HFFc6 (cell line): Measurements from ENCODE around the gene ADCY9. TPM values are rescaled to one million over a fixed set of nuclear protein-coding genes. Genes with fewer than 3 reads are reported as not detected.

Source experiments
- DNase-seq: peaks from one replicate; pipeline ENCODE4 v3.0.0-alpha.2; 2018
- H3K27ac Mint-ChIP-seq: 2 replicates; pipeline ENCODE4 v1.8.0; 2020; ENCODE audit warnings: mild to moderate bottlenecking, mixed read lengths
- H3K27me3 Mint-ChIP-seq: 2 replicates; pipeline ENCODE4 v1.8.0; 2021; ENCODE audit warnings: mild to moderate bottlenecking, moderate library complexity, mixed read lengths; ENCODE audit not compliant: insufficient read depth
- H3K36me3 Mint-ChIP-seq: 2 replicates; pipeline ENCODE4 v1.8.0; 2021; ENCODE audit warnings: low read depth, mixed read lengths
- H3K4me1 Mint-ChIP-seq: 2 replicates; pipeline ENCODE4 v1.8.0; 2020; ENCODE audit warnings: low read depth, mixed read lengths
- H3K4me3 Mint-ChIP-seq: 2 replicates; pipeline ENCODE4 v1.8.0; 2020; ENCODE audit warnings: mild to moderate bottlenecking, moderate library complexity, mixed read lengths
- H3K9me3 Mint-ChIP-seq: 2 replicates; pipeline ENCODE4 v1.8.0; 2020; ENCODE audit warnings: mild to moderate bottlenecking, mixed read lengths
- CTCF ChIP-seq: fragments of 200-600 bp; sonication (generic); IDR thresholded peaks from 2 replicates; pipeline ENCODE4 v1.5.0; 2021; ENCODE audit warnings: antibody characterized with exemption, mild to moderate bottlenecking
- total RNA-seq, 6 experiments: library from RNA; stranded (reverse); fragmentation: NEBNext Ultra II Directional; extraction: Animal tissue kit (Norgen Biotek cat#: 25700); gene quantifications; 2 replicates in 1 of 6; 3 replicates in 5 of 6; pipeline ENCODE4 v1.2.3, GENCODE V29; 2021

The ADCY9 gene
- total RNA-seq, 6 experiments from 2014 or later, result 20.8 to 24.8 (median 22.6) TPM

- no peaks in the 10 kb centered on the region for H3K9me3 Mint-ChIP-seq
- no peaks in the 10 kb centered on the region for H3K36me3 Mint-ChIP-seq
- no peak overlapping the region for H3K4me3 Mint-ChIP-seq
- H3K27me3 Mint-ChIP-seq, result peaks cover 2% of the 10 kb centered on the region; the same call in 1 of the 2 replicates
- DNase-seq, result no peak
- no peaks in the 10 kb centered on the region for H3K4me1 Mint-ChIP-seq
- TF ChIP-seq CTCF, result no peak
- H3K27ac Mint-ChIP-seq, result no peak overlapping the region
Measured at GRCh38 chr16:3988824-3989223, 127.4 kb downstream of the ADCY9 start.

GRCh38 chr16:3988011-3988410, 128.2 kb downstream of the ADCY9 start:
- Mint-ChIP-seq H3K27me3 (peaks cover 3% of the 10 kb centered on the region), H3K36me3 (peaks cover 3% of the 10 kb centered on the region; the same call in 1 of the 2 replicates), H3K4me1 (peaks cover 4% of the 10 kb centered on the region), H3K9me3 (no peaks in the 10 kb centered on the region), H3K27ac (no peak overlapping the region), H3K4me3 (no peak overlapping the region)
- no peak for TF ChIP-seq CTCF
- no peak for DNase-seq

- DNase-seq, result no peak
- peaks cover 9% of the 10 kb centered on the region; the same call in 1 of the 2 replicates for H3K36me3 Mint-ChIP-seq
Measured at GRCh38 chr16:3987231-3987630, 129.0 kb downstream of the ADCY9 start.

GRCh38 chr16:3986235-3986544, 130.1 kb downstream of the ADCY9 start:
- no peak for DNase-seq
- Mint-ChIP-seq H3K36me3 (peaks cover 9% of the 10 kb centered on the region; the same call in 1 of the 2 replicates), H3K27me3 (peaks cover 3% of the 10 kb centered on the region), H3K9me3 (no peaks in the 10 kb centered on the region), H3K4me1 (peaks cover 11% of the 10 kb centered on the region), H3K27ac (no peak overlapping the region), H3K4me3 (no peak overlapping the region)
- TF ChIP-seq CTCF, result no peak

More at GRCh38 chr16:3987231-3987630, 129.0 kb downstream of the ADCY9 start:
- Mint-ChIP-seq H3K9me3 (no peaks in the 10 kb centered on the region), H3K4me1 (peaks cover 8% of the 10 kb centered on the region), H3K4me3 (no peak overlapping the region), H3K27me3 (peaks cover 3% of the 10 kb centered on the region), H3K27ac (no peak overlapping the region)
- no peak for TF ChIP-seq CTCF

- Mint-ChIP-seq H3K4me1 (peaks cover 25% of the 10 kb centered on the region), H3K4me3 (no peak overlapping the region), H3K9me3 (no peaks in the 10 kb centered on the region), H3K27me3 (peaks cover 1% of the 10 kb centered on the region; the same call in 1 of the 2 replicates), H3K27ac (no peak overlapping the region; the same call in 1 of the 2 replicates), H3K36me3 (peaks cover 9% of the 10 kb centered on the region; the same call in 1 of the 2 replicates)
- TF ChIP-seq CTCF, result no peak
- no peak for DNase-seq
Measured at GRCh38 chr16:3984111-3985060, 131.9 kb downstream of the ADCY9 start.
